Karpas-422 (cell line): ENCODE data around the gene ZNF331. TPM values are rescaled to one million over a fixed set of nuclear protein-coding genes. Genes with fewer than 3 reads are reported as not detected.
"Not testable (repeated sequence)": the region's sequence is repeated elsewhere in the genome, so short reads cannot be mapped to it uniquely, and the experiment has no call there.

Experiments
- DNase-seq: peaks from one replicate; pipeline ENCODE4 v3.0.0-alpha.2; 2015
- H2AFZ ChIP-seq: fragments of 200-600 bp; sonication (generic); 2 replicates; pipeline ENCODE4 v1.6.1; 2014; ENCODE audit warnings: antibody characterized with exemption, low read length, mixed read lengths
- H3K27ac ChIP-seq: fragments of 200-600 bp; sonication (generic); 2 replicates; pipeline ENCODE4 v1.5.1; 2014; ENCODE audit warnings: mild to moderate bottlenecking, low read length, moderate library complexity
- H3K27me3 ChIP-seq: fragments of 200-600 bp; sonication (generic); 2 replicates; pipeline ENCODE4 v1.6.1; 2014; ENCODE audit warnings: low read length, mixed read lengths
- H3K36me3 ChIP-seq: fragments of 200-600 bp; sonication (generic); 2 replicates; pipeline ENCODE4 v1.6.1; 2014; ENCODE audit warnings: low read length, mixed read lengths; ENCODE audit not compliant: insufficient read depth
- H3K4me1 ChIP-seq: fragments of 200-600 bp; sonication (generic); 2 replicates; pipeline ENCODE4 v1.6.1; 2014; ENCODE audit warnings: mild to moderate bottlenecking, low read length, mixed read lengths
- H3K4me2 ChIP-seq: fragments of 200-600 bp; sonication (generic); 2 replicates; pipeline ENCODE4 v1.6.1; 2014; ENCODE audit warnings: low read length, low read depth, mild to moderate bottlenecking; ENCODE audit not compliant: poor library complexity, severe bottlenecking
- H3K4me3 ChIP-seq: fragments of 200-600 bp; sonication (generic); 2 replicates; pipeline ENCODE4 v1.5.1; 2014; ENCODE audit warnings: mild to moderate bottlenecking, antibody characterized with exemption, low read length, mixed read lengths
- H3K79me2 ChIP-seq: fragments of 200-600 bp; sonication (generic); 2 replicates; pipeline ENCODE4 v1.6.1; 2014; ENCODE audit warnings: mild to moderate bottlenecking, low read length, mixed read lengths
- H3K9ac ChIP-seq: fragments of 200-600 bp; sonication (generic); 2 replicates; pipeline ENCODE4 v1.6.0; 2014; ENCODE audit warnings: low read length
- H3K9me2 ChIP-seq: fragments of 200-600 bp; sonication (generic), shearing (Covaris generic); replicated peaks from 2 replicates; pipeline ENCODE4 v1.6.0; 2014; ENCODE audit warnings: mild to moderate bottlenecking, low read length, moderate library complexity; ENCODE audit not compliant: insufficient read depth
- H3K9me3 ChIP-seq: fragments of 300-700, 200-600 bp; sonication (generic); 2 replicates; pipeline ENCODE4 v1.6.1; 2014; ENCODE audit warnings: low read length, mixed read lengths
- H4K20me1 ChIP-seq: fragments of 200-600 bp; sonication (generic); 2 replicates; pipeline ENCODE4 v1.6.1; 2014; ENCODE audit warnings: mild to moderate bottlenecking, antibody characterized with exemption, low read length, low read depth; ENCODE audit not compliant: insufficient read depth
- total RNA-seq: library from RNA; depleted of rRNA; stranded (reverse); fragments of >200 nt; shearing (Covaris generic); gene quantifications from 2 replicates; pipeline ENCODE4 v1.2.3, GENCODE V29; 2014; ENCODE audit warnings: low replicate concordance; rRNA removed

ZNF331 gene
- total RNA-seq, result 21.7 and 28.3 TPM in 2 replicates

DNA sequence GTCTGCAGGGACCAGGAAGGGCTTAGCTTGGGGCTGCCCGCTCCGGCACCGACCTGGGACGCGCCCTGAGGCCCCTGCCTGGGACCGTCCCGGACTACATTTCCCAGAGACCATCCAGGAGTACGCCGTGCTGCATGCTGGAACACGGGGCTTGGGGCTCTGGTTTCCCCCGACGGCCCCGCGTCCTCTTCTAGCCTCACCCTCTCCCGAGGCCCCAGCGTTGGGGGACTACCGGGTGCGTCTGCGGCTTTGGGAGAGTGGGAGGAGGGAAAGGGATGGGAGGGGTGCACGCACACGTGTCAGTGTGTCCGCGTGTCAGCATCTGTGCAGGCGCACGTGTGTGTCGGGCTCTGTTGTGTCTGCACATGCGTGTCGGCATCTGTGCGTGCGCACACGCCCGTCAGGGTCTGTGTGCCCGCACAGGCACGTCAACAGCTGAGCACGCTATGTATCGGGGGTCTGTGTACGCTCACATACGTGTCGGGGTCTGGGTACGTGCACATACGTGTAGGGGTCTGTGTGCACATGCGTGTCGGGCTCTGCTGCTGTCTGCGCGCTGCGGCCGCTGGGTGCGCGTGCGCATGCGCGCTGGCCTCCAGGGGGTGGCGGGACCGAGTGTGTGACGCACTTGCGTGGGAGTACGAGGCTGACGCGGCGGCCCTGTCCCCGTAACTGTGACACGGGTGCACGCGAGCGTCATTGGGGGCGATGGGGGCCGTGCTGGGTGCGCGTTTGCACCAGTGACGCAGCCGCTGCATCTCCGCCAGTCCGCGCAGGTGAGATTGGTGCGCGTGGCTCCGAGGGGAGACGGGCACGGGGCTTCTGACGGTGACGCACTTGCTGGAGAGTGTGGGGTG, at the start of gene ZNF331:
ZNF331 (plus strand) TSS at position 625 of the 857 bp plus-strand sequence. CDS start 31,232 bp downstream, outside the sequence.
- no peak within 1 kb of the TSS; the same call in 1 of the 2 replicates for H3K27ac ChIP-seq
- peak within 1 kb of the TSS; percentile 95 for H2AFZ ChIP-seq
- no peaks in the 10 kb centered on the region for H3K9me3 ChIP-seq
- DNase-seq, result peak; percentile 95
- H3K27me3 ChIP-seq, result no peaks in the 10 kb centered on the region
- H3K9ac ChIP-seq, result peak within 1 kb of the TSS; percentile 87
- peaks cover 41% of the 10 kb centered on the region for H3K79me2 ChIP-seq
- H3K36me3 ChIP-seq, result peaks cover 7% of the 10 kb centered on the region; the same call in 1 of the 2 replicates
- peak within 1 kb of the TSS; percentile 83 for H3K4me3 ChIP-seq
- H4K20me1 ChIP-seq, result no peaks in the 10 kb centered on the region
- H3K4me1 ChIP-seq, result peaks cover 15% of the 10 kb centered on the region
- no peaks in the 10 kb centered on the region for H3K9me2 ChIP-seq
- H3K4me2 ChIP-seq, result peak within 1 kb of the TSS; percentile 87

DNA sequence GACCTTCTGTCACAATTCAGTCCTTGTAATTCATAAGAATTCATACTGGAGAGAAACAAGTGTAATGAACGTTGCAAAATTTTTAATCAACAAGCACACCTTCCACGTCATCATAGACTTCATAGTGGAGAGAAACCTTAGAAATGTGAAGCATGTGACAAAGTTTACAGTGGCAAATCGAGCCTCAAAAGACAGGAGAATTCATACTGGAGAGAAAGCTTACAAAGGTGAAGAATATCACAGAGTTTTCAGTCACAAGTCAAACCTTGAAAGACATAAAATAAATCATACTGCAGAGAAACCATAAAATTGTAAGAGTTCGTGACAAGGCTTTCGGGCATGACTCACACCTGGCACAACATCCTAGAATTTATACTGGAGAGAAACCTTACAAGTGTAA, 45.8 kb upstream of the ZNF331 start:
- Histone ChIP-seq H2AFZ (no peak overlapping the region), H3K4me2 (no peak overlapping the region), H3K79me2 (no peaks in the 10 kb centered on the region), H3K36me3 (peaks cover 65% of the 10 kb centered on the region), H3K27me3 (no peaks in the 10 kb centered on the region), H4K20me1 (no peaks in the 10 kb centered on the region), H3K27ac (no peak overlapping the region), H3K9me3 (peaks cover 40% of the 10 kb centered on the region), H3K4me3 (no peak overlapping the region), H3K9ac (no peak overlapping the region), H3K4me1 (no peaks in the 10 kb centered on the region), H3K9me2 (no peaks in the 10 kb centered on the region)
- DNase-seq, result no peak

DNA sequence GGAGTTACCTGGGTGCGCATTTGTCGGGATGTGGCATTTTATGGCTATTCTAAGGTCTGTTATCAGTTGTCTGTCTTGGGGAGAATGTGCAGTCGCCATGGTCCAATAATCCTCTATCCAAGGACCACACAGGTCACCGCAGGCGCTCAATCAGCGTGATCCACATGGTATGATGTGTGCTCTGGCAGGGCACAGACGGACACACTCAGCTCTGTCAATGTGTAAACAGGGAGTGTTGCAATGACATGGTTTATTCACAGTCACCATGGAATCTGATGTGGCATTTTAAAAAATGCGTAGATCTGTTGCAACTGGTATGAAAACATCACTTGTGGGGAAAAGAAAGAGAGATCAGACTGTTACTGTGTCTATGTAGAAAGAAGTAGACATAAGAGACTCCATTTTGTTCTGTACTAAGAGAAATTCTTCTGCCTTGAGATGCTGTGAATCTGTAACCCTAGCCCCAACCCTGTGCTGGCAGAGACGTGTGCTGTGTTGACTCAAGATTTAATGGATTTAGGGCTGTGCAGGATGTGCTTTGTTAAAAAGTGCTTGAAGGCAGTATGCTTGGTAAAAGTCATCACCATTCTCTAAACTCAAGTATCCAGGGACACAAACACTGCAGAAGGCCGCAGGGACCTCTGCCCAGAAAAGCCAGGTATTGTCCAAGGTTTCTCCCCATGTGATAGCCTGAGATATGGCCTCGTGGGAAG, 40.5 kb upstream of the ZNF331 start:
- Histone ChIP-seq H3K9me3 (peaks cover 10% of the 10 kb centered on the region), H3K36me3 (peaks cover 13% of the 10 kb centered on the region)
- H3K4me2 ChIP-seq, H3K9ac ChIP-seq, H2AFZ ChIP-seq, H3K4me1 ChIP-seq, H3K9me2 ChIP-seq, H3K27ac ChIP-seq, H3K79me2 ChIP-seq, H4K20me1 ChIP-seq, DNase-seq, H3K4me3 ChIP-seq, H3K27me3 ChIP-seq: not testable (repeated sequence)

DNA sequence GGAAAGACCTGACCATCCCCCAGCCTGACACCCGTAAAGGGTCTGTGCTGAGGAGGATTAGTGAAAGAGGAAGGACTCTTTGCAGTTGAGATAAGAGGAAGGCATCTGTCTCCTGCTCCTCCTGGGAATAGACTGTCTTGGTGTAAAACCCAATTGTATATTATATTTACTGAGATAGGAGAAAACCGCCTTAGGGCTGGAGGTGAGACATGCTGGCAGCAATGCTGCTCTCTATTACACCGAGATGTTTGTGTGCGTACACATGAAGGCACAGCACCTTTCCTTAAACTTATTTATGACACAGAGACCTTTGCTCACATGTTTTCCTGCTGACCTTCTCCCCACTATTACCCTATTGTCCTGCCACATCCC, 39.9 kb upstream of the ZNF331 start:
- H3K4me2 ChIP-seq, H3K9me2 ChIP-seq, H3K36me3 ChIP-seq, H3K27me3 ChIP-seq, H3K9ac ChIP-seq, H2AFZ ChIP-seq, H3K4me1 ChIP-seq, H3K9me3 ChIP-seq, H3K79me2 ChIP-seq, DNase-seq, H4K20me1 ChIP-seq, H3K27ac ChIP-seq, H3K4me3 ChIP-seq: not testable (repeated sequence)

DNA sequence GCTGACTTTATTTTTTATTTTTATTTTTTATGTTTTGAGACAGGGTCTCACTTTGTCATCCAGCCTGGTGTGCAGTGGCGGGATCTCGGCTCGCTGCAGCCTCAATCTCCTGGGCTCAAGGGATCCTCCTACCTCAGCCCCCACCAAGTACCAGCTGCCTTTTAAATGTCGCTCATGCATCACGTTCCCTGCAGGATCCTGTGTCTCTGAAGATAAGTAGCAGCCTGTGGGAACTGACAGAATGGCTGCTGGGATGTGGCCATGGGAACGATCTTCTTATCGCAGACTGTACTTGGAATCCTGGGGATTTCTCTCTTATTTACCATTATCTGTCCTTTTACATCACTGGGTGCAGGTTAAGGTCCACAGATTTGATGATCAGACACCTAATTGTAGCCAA, 34.8 kb upstream of the ZNF331 start:
- H3K4me3 ChIP-seq, H3K79me2 ChIP-seq, H2AFZ ChIP-seq, H3K9ac ChIP-seq, H3K9me3 ChIP-seq, DNase-seq, H3K27me3 ChIP-seq, H3K9me2 ChIP-seq, H3K4me2 ChIP-seq, H3K4me1 ChIP-seq, H3K36me3 ChIP-seq, H4K20me1 ChIP-seq, H3K27ac ChIP-seq: not testable (repeated sequence)

DNA sequence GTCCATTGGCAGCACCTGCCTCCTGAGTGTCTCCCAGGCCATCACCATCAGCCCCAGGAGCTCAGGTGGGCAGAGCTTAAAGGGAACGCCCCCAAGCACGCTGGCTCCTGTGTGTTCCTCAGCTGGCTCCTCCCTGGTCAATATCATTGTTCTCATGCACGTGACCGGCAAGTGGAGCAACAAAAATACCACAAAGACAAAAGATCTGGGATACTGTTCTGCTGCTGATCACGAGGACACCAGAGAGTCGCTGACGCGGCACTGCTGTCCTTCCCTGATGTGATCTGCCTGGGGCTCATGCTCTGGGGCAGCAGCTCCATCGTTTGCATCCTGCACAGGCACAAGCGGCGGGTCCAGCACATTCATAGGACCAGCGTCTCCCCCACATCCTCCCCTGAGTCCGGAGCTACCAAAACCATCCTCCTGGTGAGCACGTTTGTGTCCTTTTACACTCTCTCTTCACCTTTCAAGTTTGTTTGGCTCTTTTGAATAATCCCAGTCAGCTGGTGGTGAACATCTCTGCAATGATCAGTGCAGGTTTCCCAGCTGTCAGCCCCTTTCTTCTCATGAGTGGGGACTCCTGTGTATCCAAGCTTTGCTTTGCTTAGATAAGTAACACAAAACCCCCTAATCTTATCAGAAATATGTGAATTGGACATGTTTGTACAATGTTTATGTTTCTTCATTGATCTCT, 34.1 kb upstream of the ZNF331 start:
- not testable (repeated sequence) for H3K36me3 ChIP-seq, H3K27ac ChIP-seq, H3K4me1 ChIP-seq, H2AFZ ChIP-seq, H3K4me2 ChIP-seq, H3K9me3 ChIP-seq, H3K4me3 ChIP-seq, H3K27me3 ChIP-seq, H3K79me2 ChIP-seq, H3K9me2 ChIP-seq, H4K20me1 ChIP-seq, H3K9ac ChIP-seq, DNase-seq

DNA sequence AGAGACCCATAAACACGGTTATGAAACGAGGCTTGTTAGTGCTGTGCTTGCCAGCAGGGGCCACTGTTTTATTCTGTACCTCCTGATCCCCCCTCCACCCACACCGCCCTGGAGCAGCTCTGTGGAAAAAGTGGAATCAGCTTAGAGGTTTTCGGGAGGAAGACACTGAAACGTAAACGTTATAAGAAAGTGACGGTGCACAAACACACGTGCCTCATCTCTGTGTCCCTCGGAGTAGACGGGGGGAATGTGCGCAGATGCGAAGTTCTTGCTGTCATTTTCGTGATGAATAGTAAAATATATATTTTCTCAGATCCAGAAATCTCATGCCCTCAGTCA, 33.6 kb upstream of the ZNF331 start:
- not testable (repeated sequence) for H3K27ac ChIP-seq, H3K4me3 ChIP-seq, H2AFZ ChIP-seq, H3K36me3 ChIP-seq, H3K9me2 ChIP-seq, DNase-seq, H3K9ac ChIP-seq, H4K20me1 ChIP-seq, H3K27me3 ChIP-seq, H3K4me1 ChIP-seq, H3K9me3 ChIP-seq, H3K4me2 ChIP-seq, H3K79me2 ChIP-seq

DNA sequence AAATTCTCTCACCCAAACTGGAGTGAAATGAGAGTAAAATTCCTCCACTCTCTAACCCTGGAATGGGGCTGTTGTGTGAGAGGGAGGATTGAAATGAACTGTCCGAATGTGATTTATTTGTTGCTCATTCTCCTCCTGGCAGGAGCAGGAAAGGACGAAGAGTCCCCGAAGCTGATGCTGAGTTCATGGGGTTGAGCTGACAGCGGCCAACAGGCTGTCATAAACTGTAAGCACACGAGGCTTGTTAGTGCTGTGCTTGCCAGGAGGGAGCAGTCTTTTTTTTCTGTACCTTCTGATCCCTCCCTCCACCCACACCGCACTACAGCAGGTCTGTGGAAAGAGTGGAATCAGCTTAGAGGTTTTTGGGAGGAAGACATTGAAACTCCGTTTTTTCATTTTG, 33.1 kb upstream of the ZNF331 start:
- Histone ChIP-seq H3K9ac (no peak overlapping the region), H3K4me3 (no peak overlapping the region)

More for the DNA sequence above, 33.1 kb upstream of the ZNF331 start:
- DNase-seq, result no peak
- Histone ChIP-seq H3K27me3 (no peaks in the 10 kb centered on the region), H3K4me1 (no peaks in the 10 kb centered on the region), H3K9me2 (no peaks in the 10 kb centered on the region), H4K20me1 (no peaks in the 10 kb centered on the region), H3K4me2 (no peak overlapping the region), H3K79me2 (no peaks in the 10 kb centered on the region), H3K9me3 (no peaks in the 10 kb centered on the region), H3K36me3 (no peaks in the 10 kb centered on the region), H2AFZ (no peak overlapping the region), H3K27ac (no peak overlapping the region)
